Measurements from ENCODE around the gene C4BPA.

DNA sequence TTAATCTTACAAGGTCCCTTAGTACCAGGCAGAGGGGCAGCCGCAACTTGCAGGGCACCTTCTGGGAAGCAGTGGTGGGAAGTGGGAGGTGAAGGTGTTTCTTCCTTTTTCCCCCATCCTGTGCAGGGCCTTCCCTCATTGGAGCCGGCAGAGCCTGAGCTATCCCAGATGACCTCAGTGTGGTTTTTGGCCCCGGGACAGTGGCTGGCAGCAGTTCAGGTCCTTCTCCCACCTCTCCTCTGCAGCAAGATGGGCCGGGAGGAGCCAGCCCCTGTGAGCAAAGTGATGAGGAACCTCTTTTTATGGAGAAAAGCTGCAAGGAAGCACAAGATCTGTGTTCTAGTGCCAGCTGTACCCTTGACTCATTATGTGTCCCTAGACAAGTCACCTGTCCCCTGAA is 44.2 kb upstream of the C4BPA start:
- TF ChIP-seq EGR2 (tag by site-specific recombination; IDR thresholded peaks at IDR 0.05; ENCODE audit: low read depth): no peak
- TF ChIP-seq, protein P1, sequence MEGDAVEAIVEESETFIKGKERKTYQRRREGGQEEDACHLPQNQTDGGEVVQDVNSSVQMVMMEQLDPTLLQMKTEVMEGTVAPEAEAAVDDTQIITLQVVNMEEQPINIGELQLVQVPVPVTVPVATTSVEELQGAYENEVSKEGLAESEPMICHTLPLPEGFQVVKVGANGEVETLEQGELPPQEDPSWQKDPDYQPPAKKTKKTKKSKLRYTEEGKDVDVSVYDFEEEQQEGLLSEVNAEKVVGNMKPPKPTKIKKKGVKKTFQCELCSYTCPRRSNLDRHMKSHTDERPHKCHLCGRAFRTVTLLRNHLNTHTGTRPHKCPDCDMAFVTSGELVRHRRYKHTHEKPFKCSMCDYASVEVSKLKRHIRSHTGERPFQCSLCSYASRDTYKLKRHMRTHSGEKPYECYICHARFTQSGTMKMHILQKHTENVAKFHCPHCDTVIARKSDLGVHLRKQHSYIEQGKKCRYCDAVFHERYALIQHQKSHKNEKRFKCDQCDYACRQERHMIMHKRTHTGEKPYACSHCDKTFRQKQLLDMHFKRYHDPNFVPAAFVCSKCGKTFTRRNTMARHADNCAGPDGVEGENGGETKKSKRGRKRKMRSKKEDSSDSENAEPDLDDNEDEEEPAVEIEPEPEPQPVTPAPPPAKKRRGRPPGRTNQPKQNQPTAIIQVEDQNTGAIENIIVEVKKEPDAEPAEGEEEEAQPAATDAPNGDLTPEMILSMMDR (tag by site-specific recombination; IDR thresholded peaks at IDR 0.05): no peak
- no peak for TF ChIP-seq TCF7L2 (IDR thresholded peaks at IDR 0.05; ENCODE audit: borderline replicate concordance, low read depth, low read length)
- no peak for TF ChIP-seq HOXD13 (CRISPR knock-in tag; IDR thresholded peaks at IDR 0.05; ENCODE audit: borderline replicate concordance)
- no peak for TF ChIP-seq ZNF302 (tag by site-specific recombination; IDR thresholded peaks at IDR 0.05; ENCODE audit: low read depth)
- no peak for TF ChIP-seq ZNF24 (tag by site-specific recombination; IDR thresholded peaks at IDR 0.05)
- no peak for TF ChIP-seq HOXA7 (CRISPR knock-in tag; IDR thresholded peaks at IDR 0.05; ENCODE audit: borderline replicate concordance)
- TF ChIP-seq, protein P2, sequence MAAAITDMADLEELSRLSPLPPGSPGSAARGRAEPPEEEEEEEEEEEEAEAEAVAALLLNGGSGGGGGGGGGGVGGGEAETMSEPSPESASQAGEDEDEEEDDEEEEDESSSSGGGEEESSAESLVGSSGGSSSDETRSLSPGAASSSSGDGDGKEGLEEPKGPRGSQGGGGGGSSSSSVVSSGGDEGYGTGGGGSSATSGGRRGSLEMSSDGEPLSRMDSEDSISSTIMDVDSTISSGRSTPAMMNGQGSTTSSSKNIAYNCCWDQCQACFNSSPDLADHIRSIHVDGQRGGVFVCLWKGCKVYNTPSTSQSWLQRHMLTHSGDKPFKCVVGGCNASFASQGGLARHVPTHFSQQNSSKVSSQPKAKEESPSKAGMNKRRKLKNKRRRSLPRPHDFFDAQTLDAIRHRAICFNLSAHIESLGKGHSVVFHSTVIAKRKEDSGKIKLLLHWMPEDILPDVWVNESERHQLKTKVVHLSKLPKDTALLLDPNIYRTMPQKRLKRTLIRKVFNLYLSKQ (tag by site-specific recombination; IDR thresholded peaks at IDR 0.05; ENCODE audit: borderline replicate concordance): no peak
- TF ChIP-seq MYNN (tag by site-specific recombination; IDR thresholded peaks at IDR 0.05; ENCODE audit: borderline replicate concordance): no peak
- no peak for TF ChIP-seq ZFP37 (tag by site-specific recombination; IDR thresholded peaks at IDR 0.05)
- TF ChIP-seq ZNF335 (tag by site-specific recombination; conservative IDR thresholded peaks at IDR 0.05): no peak
- no peak for TF ChIP-seq ZNF768 (tag by site-specific recombination; IDR thresholded peaks at IDR 0.05)

Data from HEK293 (cell line).